ENCODE measurements around the gene PPM1M.

Gene PPM1M

GRCh38 chr3:52204337-52205073 lies 41.1 kb upstream of the PPM1M start:
- peaks cover 8% of the 10 kb centered on the region for H3K4me1 ChIP-seq (ENCODE audit: insufficient read depth, low read length, severe bottlenecking)
- no peaks in the 10 kb centered on the region for H4K20me1 ChIP-seq (ENCODE audit: insufficient read depth, low read length)
- H3K9ac ChIP-seq (ENCODE audit: low read length): no peak overlapping the region
- H3K9me2 ChIP-seq (ENCODE audit: low read depth, low read length): no peaks in the 10 kb centered on the region
- peak overlapping the region; percentile 42 for H3K27ac ChIP-seq (ENCODE audit: low read depth, low read length, poor library complexity, severe bottlenecking)
- no peak for TF ChIP-seq EZH2 (IDR thresholded peaks at IDR 0.05; ENCODE audit: borderline replicate concordance, low read length)
- TF ChIP-seq, protein P1, sequence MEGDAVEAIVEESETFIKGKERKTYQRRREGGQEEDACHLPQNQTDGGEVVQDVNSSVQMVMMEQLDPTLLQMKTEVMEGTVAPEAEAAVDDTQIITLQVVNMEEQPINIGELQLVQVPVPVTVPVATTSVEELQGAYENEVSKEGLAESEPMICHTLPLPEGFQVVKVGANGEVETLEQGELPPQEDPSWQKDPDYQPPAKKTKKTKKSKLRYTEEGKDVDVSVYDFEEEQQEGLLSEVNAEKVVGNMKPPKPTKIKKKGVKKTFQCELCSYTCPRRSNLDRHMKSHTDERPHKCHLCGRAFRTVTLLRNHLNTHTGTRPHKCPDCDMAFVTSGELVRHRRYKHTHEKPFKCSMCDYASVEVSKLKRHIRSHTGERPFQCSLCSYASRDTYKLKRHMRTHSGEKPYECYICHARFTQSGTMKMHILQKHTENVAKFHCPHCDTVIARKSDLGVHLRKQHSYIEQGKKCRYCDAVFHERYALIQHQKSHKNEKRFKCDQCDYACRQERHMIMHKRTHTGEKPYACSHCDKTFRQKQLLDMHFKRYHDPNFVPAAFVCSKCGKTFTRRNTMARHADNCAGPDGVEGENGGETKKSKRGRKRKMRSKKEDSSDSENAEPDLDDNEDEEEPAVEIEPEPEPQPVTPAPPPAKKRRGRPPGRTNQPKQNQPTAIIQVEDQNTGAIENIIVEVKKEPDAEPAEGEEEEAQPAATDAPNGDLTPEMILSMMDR (IDR thresholded peaks at IDR 0.05; ENCODE audit: low read length): no peak
- H3K4me2 ChIP-seq (ENCODE audit: low read length): no peak overlapping the region
- H3K27me3 ChIP-seq (ENCODE audit: insufficient read depth, low read length): no peaks in the 10 kb centered on the region
- no peak overlapping the region for H2AFZ ChIP-seq (ENCODE audit: low read length)
- H3F3A ChIP-seq (ENCODE audit: insufficient read depth, low read length): no peaks in the 10 kb centered on the region
- H3K36me3 ChIP-seq (ENCODE audit: insufficient read depth, low read length): peaks cover 88% of the 10 kb centered on the region
- no peaks in the 10 kb centered on the region for H3K79me2 ChIP-seq (ENCODE audit: insufficient read depth, low read length)
- H3K9me3 ChIP-seq (ENCODE audit: low read length): no peaks in the 10 kb centered on the region
- no peak overlapping the region for H3K4me3 ChIP-seq (ENCODE audit: low read depth, low read length, poor library complexity, severe bottlenecking)

GRCh38 chr3:52205727-52206372 lies 39.7 kb upstream of the PPM1M start:
- H3K4me3 ChIP-seq (ENCODE audit: low read depth, low read length, poor library complexity, severe bottlenecking): no peak overlapping the region
- peaks cover 8% of the 10 kb centered on the region for H3K4me1 ChIP-seq (ENCODE audit: insufficient read depth, low read length, severe bottlenecking)
- H3K27ac ChIP-seq (ENCODE audit: low read depth, low read length, poor library complexity, severe bottlenecking): no peak overlapping the region
- no peaks in the 10 kb centered on the region for H3F3A ChIP-seq (ENCODE audit: insufficient read depth, low read length)
- H3K27me3 ChIP-seq (ENCODE audit: insufficient read depth, low read length): no peaks in the 10 kb centered on the region
- no peaks in the 10 kb centered on the region for H3K9me3 ChIP-seq (ENCODE audit: low read length)
- H3K4me2 ChIP-seq (ENCODE audit: low read length): no peak overlapping the region
- no peaks in the 10 kb centered on the region for H3K79me2 ChIP-seq (ENCODE audit: insufficient read depth, low read length)
- TF ChIP-seq, protein P1 (IDR thresholded peaks at IDR 0.05; ENCODE audit: low read length): no peak
- TF ChIP-seq EZH2 (IDR thresholded peaks at IDR 0.05; ENCODE audit: borderline replicate concordance, low read length): no peak
- H3K9me2 ChIP-seq (ENCODE audit: low read depth, low read length): no peaks in the 10 kb centered on the region
- no peak overlapping the region for H2AFZ ChIP-seq (ENCODE audit: low read length)
- H3K36me3 ChIP-seq (ENCODE audit: insufficient read depth, low read length): peaks cover 94% of the 10 kb centered on the region
- no peak overlapping the region for H3K9ac ChIP-seq (ENCODE audit: low read length)
- no peaks in the 10 kb centered on the region for H4K20me1 ChIP-seq (ENCODE audit: insufficient read depth, low read length)

GRCh38 chr3:52208556-52208955 lies 37.0 kb upstream of the PPM1M start:
- H3K9me2 ChIP-seq (ENCODE audit: low read depth, low read length): no peaks in the 10 kb centered on the region
- H3K27ac ChIP-seq (ENCODE audit: low read depth, low read length, poor library complexity, severe bottlenecking): no peak overlapping the region
- peaks cover 8% of the 10 kb centered on the region for H3K4me1 ChIP-seq (ENCODE audit: insufficient read depth, low read length, severe bottlenecking)
- no peaks in the 10 kb centered on the region for H3F3A ChIP-seq (ENCODE audit: insufficient read depth, low read length)
- peaks cover 96% of the 10 kb centered on the region for H3K36me3 ChIP-seq (ENCODE audit: insufficient read depth, low read length)
- no peaks in the 10 kb centered on the region for H3K79me2 ChIP-seq (ENCODE audit: insufficient read depth, low read length)
- TF ChIP-seq, protein P1 (IDR thresholded peaks at IDR 0.05; ENCODE audit: low read length): no peak
- no peaks in the 10 kb centered on the region for H3K27me3 ChIP-seq (ENCODE audit: insufficient read depth, low read length)
- no peak overlapping the region for H3K9ac ChIP-seq (ENCODE audit: low read length)
- H3K9me3 ChIP-seq (ENCODE audit: low read length): no peaks in the 10 kb centered on the region
- no peak overlapping the region for H3K4me3 ChIP-seq (ENCODE audit: low read depth, low read length, poor library complexity, severe bottlenecking)
- no peak overlapping the region for H2AFZ ChIP-seq (ENCODE audit: low read length)
- H4K20me1 ChIP-seq (ENCODE audit: insufficient read depth, low read length): no peaks in the 10 kb centered on the region
- no peak overlapping the region for H3K4me2 ChIP-seq (ENCODE audit: low read length)

All from OCI-LY1 (cell line).